NCI-H1930 (cell line): ENCODE results near the gene GMDS.

ENCODE experiments used
- DNase-seq, 2 experiments: peaks; one replicate each; lab custom pipeline; 2025; lab: John Stamatoyannopoulos, UW

Gene GMDS

GRCh38 chr6:2205396-2205795 lies 40.0 kb downstream of the GMDS start:
- no peak for DNase-seq

DNA sequence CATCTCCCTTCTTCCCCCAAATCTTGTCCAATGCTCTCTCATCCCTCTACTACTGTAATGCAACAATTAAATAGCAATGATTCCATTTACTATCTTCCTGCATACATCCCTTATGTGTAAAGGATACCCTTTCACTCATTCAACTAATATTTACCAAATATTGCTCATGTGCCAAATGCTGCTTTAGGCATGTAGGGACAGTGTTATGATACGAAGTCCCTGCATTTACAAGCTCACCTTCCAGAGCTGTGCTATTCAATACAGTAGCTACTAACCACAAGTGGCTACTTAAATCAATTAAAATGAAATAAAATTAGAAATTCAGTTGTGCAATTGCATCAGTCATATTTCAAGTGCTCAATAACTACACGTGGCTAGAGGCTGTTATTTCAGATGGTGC lies 41.1 kb downstream of the GMDS start:
- DNase-seq = no peak

DNA sequence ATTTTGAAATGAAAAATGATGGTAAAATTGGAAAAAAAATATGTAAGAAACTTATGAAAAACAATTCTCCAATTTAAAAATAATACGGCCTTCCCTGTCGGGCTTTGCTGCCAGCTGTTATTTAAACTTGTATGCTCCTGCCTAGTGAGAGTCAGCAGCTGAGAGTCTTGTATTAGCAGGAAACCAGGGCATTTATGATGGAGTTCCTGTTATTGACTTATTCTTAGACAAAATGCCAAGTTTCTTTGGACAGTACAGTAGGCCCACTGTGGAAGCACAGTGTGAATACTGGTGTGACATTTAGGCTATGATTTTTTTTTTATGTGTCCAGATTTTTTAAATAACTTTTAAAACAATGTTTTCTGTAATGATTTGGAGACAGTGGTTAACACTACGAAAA lies 42.1 kb downstream of the GMDS start:
- DNase-seq = no peak

- DNase-seq = no peak
Observed at GRCh38 chr6:2197984-2198383, 47.4 kb downstream of the GMDS start.

DNA sequence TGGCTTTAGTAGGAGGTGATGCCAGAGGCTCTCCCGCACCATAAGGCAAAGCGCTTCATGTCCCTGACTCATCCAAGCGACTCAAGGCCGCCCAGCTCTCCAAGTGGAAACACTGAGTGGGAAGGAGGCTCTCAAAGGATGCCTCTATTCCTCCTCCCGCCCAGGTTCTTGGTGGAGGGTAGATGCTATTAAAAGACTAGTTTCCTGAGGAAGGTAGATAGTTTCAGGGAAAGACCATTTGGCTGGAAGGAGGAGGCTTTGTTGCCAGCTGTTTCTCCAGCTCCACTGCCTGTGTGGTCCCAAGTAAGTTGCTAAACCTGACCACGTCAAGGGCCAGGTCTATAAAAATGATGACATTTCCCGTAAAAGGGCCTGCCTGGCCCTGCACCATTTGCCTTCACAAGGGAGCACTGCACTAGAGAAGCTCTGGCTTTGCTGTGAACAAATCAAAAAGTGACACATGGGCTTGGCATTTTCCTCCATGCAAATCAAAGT lies 48.2 kb downstream of the GMDS start:
- no peak for DNase-seq

DNA sequence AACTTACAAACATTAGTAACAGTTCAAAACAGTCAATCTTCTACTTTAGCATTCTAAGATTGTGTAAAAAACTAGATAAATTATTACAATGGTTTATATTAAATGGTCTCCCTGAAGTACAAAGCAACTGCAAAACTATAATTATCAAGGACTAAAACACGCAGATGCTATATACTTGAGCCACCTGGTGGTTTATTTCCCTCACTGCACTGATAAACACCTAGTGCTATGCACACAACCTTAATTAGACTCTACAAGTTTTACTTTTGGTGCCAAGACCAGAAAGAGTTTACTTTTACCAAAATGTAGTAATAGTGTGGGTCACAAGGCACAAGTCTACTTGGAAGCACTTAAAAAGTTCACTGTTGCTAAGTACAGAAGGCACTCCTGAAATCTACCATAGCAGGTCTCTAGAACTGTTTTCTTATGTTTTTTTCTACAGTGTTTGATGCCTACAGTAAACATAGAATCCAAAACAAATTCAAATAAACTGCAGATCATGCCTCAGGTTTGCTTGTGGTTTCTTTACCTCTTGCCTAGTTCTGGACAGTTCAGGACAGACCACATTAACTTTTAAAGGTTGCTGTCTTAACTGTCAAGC lies 49.2 kb downstream of the GMDS start:
- DNase-seq = peak; percentile 13 to 61

- DNase-seq = no peak
Observed at GRCh38 chr6:2194643-2195042, 50.8 kb downstream of the GMDS start.

GRCh38 chr6:2193931-2194330 lies 51.5 kb downstream of the GMDS start:
- no peak for DNase-seq

GRCh38 chr6:2192976-2193375 lies 52.4 kb downstream of the GMDS start:
- DNase-seq = no peak

DNA sequence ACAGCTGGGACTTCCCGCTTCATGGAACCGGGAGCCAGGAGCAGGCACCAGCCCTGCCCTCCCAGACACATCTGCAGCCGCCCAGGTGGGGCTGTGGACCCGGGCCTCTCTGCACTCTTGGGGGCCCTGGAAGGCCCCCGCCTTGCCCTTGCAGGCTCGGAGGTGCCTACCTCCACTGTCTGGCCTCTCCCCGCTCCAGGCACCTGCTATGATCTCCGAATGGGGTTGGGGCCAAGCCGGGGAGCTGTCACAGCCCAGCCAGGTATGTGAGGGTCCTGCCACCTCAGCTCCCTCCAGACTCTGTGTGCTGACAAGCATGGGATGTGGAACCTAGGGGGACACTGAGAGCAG lies 54.0 kb downstream of the GMDS start:
- no peak for DNase-seq

DNA sequence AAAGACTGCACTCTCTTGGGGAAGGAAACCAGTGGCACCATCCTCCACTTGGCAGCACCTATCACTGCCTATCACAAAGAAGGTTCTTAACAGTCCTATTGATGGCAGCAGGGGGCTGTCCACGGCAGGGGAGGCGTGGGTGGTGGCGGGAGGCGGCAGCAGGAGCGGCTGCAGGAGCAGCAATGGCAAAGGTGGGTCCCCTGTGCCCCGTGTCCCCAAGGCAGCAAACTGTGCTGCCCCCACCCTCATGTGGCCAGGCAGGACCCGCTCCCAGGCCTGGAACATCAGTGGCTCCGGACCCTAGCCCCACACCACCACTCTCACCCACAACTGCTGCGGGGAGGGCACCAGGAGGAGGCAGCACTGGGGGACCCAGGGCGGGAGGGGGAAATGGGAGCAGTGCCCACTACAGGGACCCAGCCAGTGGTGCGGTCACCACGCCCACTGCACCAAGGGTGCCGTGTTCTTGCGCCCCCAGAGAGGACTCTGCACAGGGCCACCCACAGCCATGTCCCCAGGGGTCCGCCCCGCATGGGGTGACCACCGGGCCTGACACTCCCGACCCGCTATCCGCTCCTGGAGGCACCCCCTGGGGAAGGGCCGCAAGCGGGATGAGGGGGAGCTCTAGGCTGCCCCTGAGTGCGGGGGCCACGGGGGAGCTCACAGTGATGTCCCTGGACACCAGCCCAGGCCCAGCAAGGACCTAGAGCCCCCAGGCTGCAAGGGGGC lies 54.6 kb downstream of the GMDS start:
- DNase-seq = no peak

DNA sequence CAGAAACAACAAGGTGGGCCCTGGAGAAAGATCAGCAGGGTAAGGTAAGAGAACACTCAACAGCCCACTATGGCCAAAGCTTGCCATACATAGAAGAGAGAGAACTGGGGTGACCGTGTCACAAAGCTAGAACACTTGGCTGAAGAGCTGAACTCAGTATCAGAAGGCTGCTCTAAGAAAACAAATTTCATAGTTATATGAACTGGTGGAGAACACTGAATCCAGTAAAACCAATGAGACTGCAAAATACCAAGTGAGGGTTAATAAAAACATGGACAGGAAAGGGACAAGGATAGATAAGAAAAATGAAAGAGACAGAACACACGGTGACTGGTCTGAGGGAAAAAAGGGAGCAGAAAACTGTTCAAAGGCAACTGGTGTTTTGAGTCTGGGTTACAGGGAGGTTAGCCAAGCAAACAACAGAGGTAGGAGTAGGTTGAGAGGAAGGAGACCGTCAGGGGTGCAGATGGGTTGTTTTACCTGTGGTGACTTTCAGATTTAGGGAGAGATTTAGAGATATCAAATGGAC lies 56.5 kb downstream of the GMDS start:
- DNase-seq = no peak

- no peak for DNase-seq
Observed at GRCh38 chr6:2188397-2188796, 57.0 kb downstream of the GMDS start.

DNA sequence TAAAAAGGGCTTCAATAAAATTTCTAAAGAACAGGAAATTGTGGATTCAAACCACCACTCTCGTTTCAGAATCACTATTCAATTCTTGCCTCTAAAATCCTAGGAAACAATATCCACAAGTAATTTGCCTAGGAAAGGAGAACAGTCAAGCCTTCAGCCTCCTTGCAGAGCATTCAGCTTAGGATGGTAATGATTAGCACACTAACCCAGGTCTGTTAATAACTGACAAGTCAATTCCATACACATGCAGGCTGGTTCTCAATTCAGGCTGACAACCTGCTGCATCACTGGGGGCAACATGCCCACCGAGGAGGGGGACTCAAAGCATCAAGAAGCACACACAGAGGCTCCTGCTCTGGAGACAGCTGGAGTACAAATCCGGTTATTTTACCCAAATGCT lies 57.6 kb downstream of the GMDS start:
- DNase-seq = no peak

GRCh38 chr6:2186516-2186915 lies 58.9 kb downstream of the GMDS start:
- DNase-seq = no peak

GRCh38 chr6:2185466-2185865 lies 59.9 kb downstream of the GMDS start:
- no peak for DNase-seq

- DNase-seq = no peak
Observed at GRCh38 chr6:2184700-2185455, 60.5 kb downstream of the GMDS start.

DNA sequence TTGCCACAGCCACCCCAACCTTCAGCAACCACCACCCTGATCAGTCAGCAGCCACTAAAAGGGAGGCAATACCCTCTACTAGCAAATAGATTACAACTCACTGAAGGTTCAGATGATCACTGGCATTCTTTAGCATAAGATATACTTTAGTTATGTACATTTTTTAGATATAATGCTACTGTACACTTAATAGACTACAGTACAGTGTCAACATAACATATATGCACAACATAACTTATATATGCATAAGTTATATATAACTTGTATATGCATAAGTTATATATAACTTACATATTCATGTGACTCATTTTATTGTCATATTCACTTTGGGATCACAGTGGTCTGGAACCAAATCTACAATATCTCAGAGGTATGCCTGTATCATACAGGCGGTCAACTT lies 61.7 kb downstream of the GMDS start:
- no peak for DNase-seq

DNA sequence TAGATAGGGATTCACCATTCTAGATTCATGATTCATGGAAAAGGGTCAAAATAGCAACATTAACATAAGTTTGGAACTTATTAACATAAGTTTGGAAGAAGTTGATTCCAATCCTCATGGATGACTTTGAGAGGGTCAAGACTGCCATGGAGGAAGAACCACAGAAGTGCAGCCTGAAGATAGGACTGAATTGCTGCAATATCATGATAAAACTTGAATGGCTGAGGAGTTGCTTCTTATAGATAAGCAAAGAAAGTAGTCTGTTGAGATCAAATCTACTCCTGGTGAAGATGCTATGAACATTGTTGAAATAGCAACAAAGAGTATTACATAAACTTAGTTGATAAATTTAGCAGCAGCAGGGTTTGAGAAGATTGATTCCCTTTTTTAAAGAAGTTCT lies 62.2 kb downstream of the GMDS start:
- DNase-seq = no peak

DNA sequence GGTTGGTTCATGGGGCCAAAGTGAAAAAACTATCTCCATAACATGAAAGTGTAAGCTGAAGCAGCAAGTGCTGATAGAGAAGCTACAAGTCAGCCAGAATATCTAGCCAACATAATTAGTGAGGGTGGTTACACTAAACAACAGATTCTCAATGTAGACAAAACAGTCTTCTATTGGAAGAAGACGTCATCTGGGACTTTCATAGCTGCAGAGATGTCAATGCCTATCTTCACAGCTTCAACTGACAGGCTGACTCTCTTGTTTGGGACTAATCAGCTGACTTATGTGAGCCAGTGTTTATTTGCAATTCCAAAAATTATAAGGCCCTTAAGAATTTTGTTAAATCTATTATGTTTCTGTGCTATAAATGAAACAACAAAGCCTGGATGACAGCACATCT lies 63.2 kb downstream of the GMDS start:
- DNase-seq = no peak

DNA sequence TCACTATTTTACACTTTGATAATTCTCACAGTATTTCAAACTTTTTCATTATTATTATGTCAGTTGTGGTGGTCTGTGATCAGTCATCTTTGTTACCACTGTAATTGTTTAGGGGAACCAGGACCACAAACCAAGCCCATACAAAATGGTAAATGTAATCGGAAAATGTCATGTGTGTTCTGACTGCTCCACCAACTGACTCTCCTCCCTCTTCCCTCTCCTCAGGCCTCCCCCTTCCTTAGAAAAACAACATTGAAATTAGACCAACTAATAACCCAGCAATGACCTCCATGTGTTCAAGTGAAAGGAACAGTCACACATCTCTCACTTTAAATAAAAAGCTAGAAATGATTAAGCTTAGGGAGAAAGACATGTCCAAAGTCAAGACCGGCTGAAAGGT lies 63.8 kb downstream of the GMDS start:
- DNase-seq = no peak

GRCh38 chr6:2179950-2180349 lies 65.5 kb downstream of the GMDS start:
- no peak for DNase-seq

- DNase-seq = no peak
Observed at GRCh38 chr6:2179241-2179640, 66.2 kb downstream of the GMDS start.
